Measurements from ENCODE around the gene ELOF1. TPM values are rescaled to one million over a fixed set of nuclear protein-coding genes. Genes with fewer than 3 reads are reported as not detected.

The ELOF1 gene
- total and polyA plus RNA-seq, 2 of the 4 experiments (the other 2 are of a cell fraction) = 62.4 to 96.8 TPM

DNA sequence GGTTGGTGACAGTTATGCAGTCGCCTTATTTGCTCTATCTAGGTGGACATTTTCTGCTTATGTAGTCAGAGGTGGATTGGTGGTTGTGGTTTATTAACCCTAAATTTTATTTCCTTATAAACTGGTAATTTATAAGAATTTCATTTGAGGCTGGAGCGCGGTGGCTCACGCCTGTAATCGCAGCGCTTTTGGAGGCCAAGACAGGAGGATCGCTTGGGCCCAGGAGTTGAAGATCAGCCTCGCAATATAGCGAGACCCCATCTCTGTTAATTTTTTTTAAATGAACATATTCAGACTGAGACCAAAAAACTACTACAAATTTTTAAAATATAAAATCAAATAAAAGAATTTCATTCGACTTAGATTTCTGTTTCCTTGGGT, 39.1 kb upstream of the ELOF1 start:
- Histone ChIP-seq H3K27ac (ENCODE audit: insufficient read depth, low read length) (peak overlapping the region; percentile 100), H2AK5ac (ENCODE audit: low read depth, low read length) (0 out of 2 replicates have a peak overlapping the region, but pooled peaks have one; percentile 93), H3K79me1 (ENCODE audit: low read depth in 1 of 2, low read length in 2 of 2) (peaks cover 14 to 43% of the 10 kb centered on the region in 2 experiments), H2BK120ac (ENCODE audit: low read depth, low read length) (no peak overlapping the region), H3K9me1 (ENCODE audit: insufficient read depth, low read length) (peaks cover 10% of the 10 kb centered on the region; the same call in 1 of the 2 replicates), H3K4me3 (ENCODE audit: insufficient read depth, low read depth, low read length) (peak overlapping the region; percentile 99), H3K4me2 (ENCODE audit: low read depth, low read length) (peak overlapping the region; percentile 73), H3K56ac (ENCODE audit: extremely low read depth, insufficient read depth, low read length) (peak overlapping the region; percentile 2; the same call in 1 of the 2 replicates), H3K4ac (ENCODE audit: low read depth, low read length) (peak overlapping the region; percentile 96), H3K23ac (ENCODE audit: low read depth, low read length) (peak overlapping the region; percentile 55; the same call in 1 of the 2 replicates), H4K8ac (ENCODE audit: low read depth in 2 of 2, low read length in 2 of 2) (peak overlapping the region in 1 of 2 experiments; percentile 98; a peak in 1 of 4 replicates), H3K27me3 (ENCODE audit: control insufficient read depth, insufficient read depth, low read length) (no peaks in the 10 kb centered on the region), H4K5ac (ENCODE audit: low read depth, low read length) (no peak overlapping the region; the same call in 1 of the 2 replicates), H2AK9ac (replicated peaks; ENCODE audit: low read depth, low read length, poor library complexity) (peak overlapping the region; percentile 99), H3K14ac (replicated peaks; ENCODE audit: low read depth, low read length) (peak overlapping the region; percentile 99), H2BK20ac (ENCODE audit: low read depth, low read length) (no peak overlapping the region), H3K18ac (ENCODE audit: low read depth, low read length) (no peak overlapping the region), H2AFZ (replicated peaks; ENCODE audit: low read length, poor library complexity) (no peak overlapping the region), H2BK15ac (ENCODE audit: low read depth, low read length) (no peak overlapping the region), H3K4me1 (ENCODE audit: control insufficient read depth, insufficient read depth, low read length) (no peaks in the 10 kb centered on the region; the same call in 1 of the 2 replicates), H3K9ac (ENCODE audit: low read depth, low read length) (peak overlapping the region; percentile 100), H2BK5ac (ENCODE audit: low read depth, low read length, poor library complexity, severe bottlenecking) (no peak overlapping the region), H3K9me3 (ENCODE audit: control insufficient read depth, insufficient read depth, low read length) (no peaks in the 10 kb centered on the region), H3K36me3 (ENCODE audit: control insufficient read depth, insufficient read depth, low read length) (peaks cover 11% of the 10 kb centered on the region), H4K91ac (ENCODE audit: insufficient read depth, low read depth, low read length) (no peak overlapping the region), H4K20me1 (ENCODE audit: insufficient read depth, low read length) (peaks cover 36% of the 10 kb centered on the region)
- no peak for DNase-seq
- dilution Hi-C loops (cut with HindIII; ENCODE audit: low sequenced_read_pairs, unreplicated experiment) (no loop called here), intact Hi-C loops (cut with micrococcal nuclease) (no loop called here), in situ Hi-C loops (cut with MboI; ENCODE audit: low sequenced_read_pairs) (no loop called here)
- TF ChIP-seq SMC3 (IDR thresholded peaks at IDR 0.05; ENCODE audit: low read depth, low read length) = no peak
- POLR2A ChIA-PET (ENCODE audit: unreplicated experiment) = no interaction called here
- ATAC-seq (ENCODE audit: low read depth) = no peak
- BruUV-seq (replicated peaks) = TSS peak; percentile 37
- no CpG with 5 or more reads among the region's 10 CpGs for WGBS, 2 experiments (ENCODE audit: extremely low coverage in 2 of 2, insufficient read length in 1 of 2)
- CTCF ChIA-PET = interaction anchor here (0.6 to 0.7 kb wide), 2 partner anchors 13 to 33 kb away, joined by 3 to 7 read pairs; no protein-coding TSS in a partner anchor
